ENCODE data around the gene ZNF619. TPM values are rescaled to one million over a fixed set of nuclear protein-coding genes. Genes with fewer than 3 reads are reported as not detected.

The ZNF619 gene
- total and polyA plus RNA-seq, 2 of the 13 experiments (the other 11 are each of a cell fraction or from before 2014, with no cell fraction given): 0.83 to 5.2 TPM

DNA sequence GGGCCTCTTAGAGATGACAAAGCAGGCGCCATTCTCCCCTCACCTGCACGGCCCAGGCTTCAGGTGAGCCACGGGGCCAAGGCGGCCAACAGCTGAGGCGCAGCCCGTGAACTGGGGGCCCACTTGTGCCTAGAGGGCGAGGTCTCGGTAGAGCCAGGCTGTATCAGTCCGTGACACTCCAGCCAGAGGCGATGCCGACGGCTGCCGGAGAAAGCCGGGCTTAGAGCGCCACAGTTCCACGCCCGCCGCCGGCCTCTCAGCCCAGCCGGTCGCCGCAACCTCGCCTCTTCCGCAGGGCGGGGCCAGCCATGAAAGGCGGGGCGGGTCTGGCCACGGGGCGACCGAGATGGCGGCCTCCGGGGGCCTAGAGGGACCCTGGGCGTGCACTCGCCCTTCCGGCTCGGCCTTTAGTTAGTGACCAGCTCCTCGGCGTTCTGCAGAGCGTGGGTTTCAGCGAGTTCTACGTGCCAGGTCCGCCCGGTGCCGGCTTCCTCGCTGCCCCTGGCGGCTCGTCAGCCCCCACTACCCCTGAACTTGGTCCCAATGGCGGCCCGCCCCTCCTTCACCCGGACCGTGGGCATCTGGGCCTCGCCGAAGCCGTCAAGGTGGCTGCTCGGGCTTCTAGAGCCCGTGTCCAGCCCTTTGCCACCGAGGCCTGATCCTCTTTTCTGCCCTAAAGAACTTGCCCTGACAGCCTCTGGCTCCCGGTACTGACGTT lies 47.8 kb downstream of the ZNF619 start, which contains the start of gene ZNF621 (continued):
- 0 out of 2 replicates have a peak, but pooled peaks have one; percentile 63 for TF ChIP-seq MAZ (IDR thresholded peaks at IDR 0.05; ENCODE audit: borderline replicate concordance, low read depth, low read length)
- peak; percentile 84; the same call in 1 of the 2 replicates for TF ChIP-seq MAZ (CRISPR knock-in tag; IDR thresholded peaks at IDR 0.05; ENCODE audit: low read depth)
- TF ChIP-seq HNF4G (IDR thresholded peaks at IDR 0.05; ENCODE audit: borderline replicate concordance, low read depth, low read length): no peak; the same call in 1 of the 2 replicates
- no peak for TF ChIP-seq HNF4G (CRISPR knock-in tag; IDR thresholded peaks at IDR 0.05; ENCODE audit: borderline replicate concordance, low read depth)
- peak; percentile 96; the same call in 1 of the 2 replicates for TF ChIP-seq KAT7 (CRISPR knock-in tag; IDR thresholded peaks at IDR 0.05; ENCODE audit: borderline replicate concordance)
- peak; percentile 67; the same call in 1 of the 2 replicates for TF ChIP-seq SRY (CRISPR knock-in tag; IDR thresholded peaks at IDR 0.05)
- TF ChIP-seq, protein P1, sequence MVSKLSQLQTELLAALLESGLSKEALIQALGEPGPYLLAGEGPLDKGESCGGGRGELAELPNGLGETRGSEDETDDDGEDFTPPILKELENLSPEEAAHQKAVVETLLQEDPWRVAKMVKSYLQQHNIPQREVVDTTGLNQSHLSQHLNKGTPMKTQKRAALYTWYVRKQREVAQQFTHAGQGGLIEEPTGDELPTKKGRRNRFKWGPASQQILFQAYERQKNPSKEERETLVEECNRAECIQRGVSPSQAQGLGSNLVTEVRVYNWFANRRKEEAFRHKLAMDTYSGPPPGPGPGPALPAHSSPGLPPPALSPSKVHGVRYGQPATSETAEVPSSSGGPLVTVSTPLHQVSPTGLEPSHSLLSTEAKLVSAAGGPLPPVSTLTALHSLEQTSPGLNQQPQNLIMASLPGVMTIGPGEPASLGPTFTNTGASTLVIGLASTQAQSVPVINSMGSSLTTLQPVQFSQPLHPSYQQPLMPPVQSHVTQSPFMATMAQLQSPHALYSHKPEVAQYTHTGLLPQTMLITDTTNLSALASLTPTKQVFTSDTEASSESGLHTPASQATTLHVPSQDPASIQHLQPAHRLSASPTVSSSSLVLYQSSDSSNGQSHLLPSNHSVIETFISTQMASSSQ (IDR thresholded peaks at IDR 0.05; ENCODE audit: low read depth): no peak
- TF ChIP-seq, protein P1 (CRISPR knock-in tag; IDR thresholded peaks at IDR 0.05; ENCODE audit: borderline replicate concordance): peak; percentile 59; the same call in 1 of the 2 replicates
- peak; percentile 99 for TF ChIP-seq ZFY (CRISPR knock-in tag; IDR thresholded peaks at IDR 0.05)
- TF ChIP-seq FOXO1 (CRISPR knock-in tag; IDR thresholded peaks at IDR 0.05): peak; percentile 58; the same call in 1 of the 2 replicates
- peak; percentile 90 for TF ChIP-seq FOXC1 (CRISPR knock-in tag; IDR thresholded peaks at IDR 0.05; ENCODE audit: borderline replicate concordance)
- TF ChIP-seq, protein P2, sequence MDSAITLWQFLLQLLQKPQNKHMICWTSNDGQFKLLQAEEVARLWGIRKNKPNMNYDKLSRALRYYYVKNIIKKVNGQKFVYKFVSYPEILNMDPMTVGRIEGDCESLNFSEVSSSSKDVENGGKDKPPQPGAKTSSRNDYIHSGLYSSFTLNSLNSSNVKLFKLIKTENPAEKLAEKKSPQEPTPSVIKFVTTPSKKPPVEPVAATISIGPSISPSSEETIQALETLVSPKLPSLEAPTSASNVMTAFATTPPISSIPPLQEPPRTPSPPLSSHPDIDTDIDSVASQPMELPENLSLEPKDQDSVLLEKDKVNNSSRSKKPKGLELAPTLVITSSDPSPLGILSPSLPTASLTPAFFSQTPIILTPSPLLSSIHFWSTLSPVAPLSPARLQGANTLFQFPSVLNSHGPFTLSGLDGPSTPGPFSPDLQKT (CRISPR knock-in tag; IDR thresholded peaks at IDR 0.05; ENCODE audit: borderline replicate concordance): 0 out of 2 replicates have a peak, but pooled peaks have one; percentile 23
- TF ChIP-seq, protein P3, sequence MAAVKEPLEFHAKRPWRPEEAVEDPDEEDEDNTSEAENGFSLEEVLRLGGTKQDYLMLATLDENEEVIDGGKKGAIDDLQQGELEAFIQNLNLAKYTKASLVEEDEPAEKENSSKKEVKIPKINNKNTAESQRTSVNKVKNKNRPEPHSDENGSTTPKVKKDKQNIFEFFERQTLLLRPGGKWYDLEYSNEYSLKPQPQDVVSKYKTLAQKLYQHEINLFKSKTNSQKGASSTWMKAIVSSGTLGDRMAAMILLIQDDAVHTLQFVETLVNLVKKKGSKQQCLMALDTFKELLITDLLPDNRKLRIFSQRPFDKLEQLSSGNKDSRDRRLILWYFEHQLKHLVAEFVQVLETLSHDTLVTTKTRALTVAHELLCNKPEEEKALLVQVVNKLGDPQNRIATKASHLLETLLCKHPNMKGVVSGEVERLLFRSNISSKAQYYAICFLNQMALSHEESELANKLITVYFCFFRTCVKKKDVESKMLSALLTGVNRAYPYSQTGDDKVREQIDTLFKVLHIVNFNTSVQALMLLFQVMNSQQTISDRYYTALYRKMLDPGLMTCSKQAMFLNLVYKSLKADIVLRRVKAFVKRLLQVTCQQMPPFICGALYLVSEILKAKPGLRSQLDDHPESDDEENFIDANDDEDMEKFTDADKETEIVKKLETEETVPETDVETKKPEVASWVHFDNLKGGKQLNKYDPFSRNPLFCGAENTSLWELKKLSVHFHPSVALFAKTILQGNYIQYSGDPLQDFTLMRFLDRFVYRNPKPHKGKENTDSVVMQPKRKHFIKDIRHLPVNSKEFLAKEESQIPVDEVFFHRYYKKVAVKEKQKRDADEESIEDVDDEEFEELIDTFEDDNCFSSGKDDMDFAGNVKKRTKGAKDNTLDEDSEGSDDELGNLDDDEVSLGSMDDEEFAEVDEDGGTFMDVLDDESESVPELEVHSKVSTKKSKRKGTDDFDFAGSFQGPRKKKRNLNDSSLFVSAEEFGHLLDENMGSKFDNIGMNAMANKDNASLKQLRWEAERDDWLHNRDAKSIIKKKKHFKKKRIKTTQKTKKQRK (IDR thresholded peaks at IDR 0.05; ENCODE audit: low read length): no peak
- TF ChIP-seq ZFP41 (CRISPR knock-in tag; IDR thresholded peaks at IDR 0.05; ENCODE audit: borderline replicate concordance): 0 out of 2 replicates have a peak, but pooled peaks have one; percentile 18
- no peak for TF ChIP-seq DNMT3B (CRISPR knock-in tag; conservative IDR thresholded peaks at IDR 0.05)
- TF ChIP-seq YEATS4 (CRISPR knock-in tag; IDR thresholded peaks at IDR 0.05; ENCODE audit: borderline replicate concordance): peak; percentile 93; the same call in 1 of the 2 replicates
- TF ChIP-seq ZNF264 (CRISPR knock-in tag; IDR thresholded peaks at IDR 0.05): peak; percentile 92
- no peak for TF ChIP-seq SETDB1 (CRISPR knock-in tag; IDR thresholded peaks at IDR 0.05; ENCODE audit: borderline replicate concordance)
- TF ChIP-seq RBAK (CRISPR knock-in tag; IDR thresholded peaks at IDR 0.05): no peak
- TF ChIP-seq RBM39 (IDR thresholded peaks at IDR 0.05; ENCODE audit: low read depth, low read length, poor library complexity, severe bottlenecking): peak; percentile 80
- TF ChIP-seq ZNF354B (CRISPR knock-in tag; IDR thresholded peaks at IDR 0.05): no peak

Measured in HepG2 (cell line).